GM23248 (cell line): ENCODE measurements around the gene RERE.
"Not testable (repeated sequence)": the region's sequence is repeated elsewhere in the genome, so short reads cannot be mapped to it uniquely, and the experiment has no call there.

Experiments used
- EZH2 ChIP-seq: fragments of 200-600 bp; sonication (generic); IDR thresholded peaks from 2 replicates; pipeline ENCODE4 v1.6.1; 2018; ENCODE audit warnings: antibody characterized with exemption, mild to moderate bottlenecking; ENCODE audit not compliant: insufficient read depth, poor library complexity, severe bottlenecking
- EZH2phosphoT487 ChIP-seq: fragments of 200-600 bp; sonication (generic); IDR thresholded peaks from 2 replicates; pipeline ENCODE4 v1.6.1; 2018; ENCODE audit warnings: antibody characterized with exemption, moderate library complexity, mild to moderate bottlenecking, low read depth; ENCODE audit not compliant: insufficient read depth

DNA sequence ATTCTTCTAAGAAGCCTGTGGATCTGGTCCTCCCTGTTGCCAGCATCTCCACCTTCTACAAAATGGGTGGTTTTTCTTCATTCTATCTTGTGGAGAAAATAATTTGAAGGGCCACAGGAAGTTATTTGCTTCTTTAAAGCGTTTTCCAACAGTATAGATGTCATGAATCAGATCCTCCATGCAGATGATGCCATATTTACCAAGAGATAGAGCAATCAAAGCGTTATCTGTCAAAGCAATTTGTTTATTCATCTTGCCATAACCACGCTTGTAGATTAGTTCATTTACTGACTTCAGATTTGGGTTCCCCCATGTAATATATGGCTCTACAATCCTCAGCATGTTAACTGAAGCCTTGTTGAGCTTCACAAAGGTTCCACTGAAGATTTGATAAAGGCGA, 31.2 kb downstream of the RERE start:
- not testable (repeated sequence) for TF ChIP-seq EZH2, EZH2phosphoT487
